Sigmoid colon (tissue), 7 donors: Measurements from ENCODE around the gene CEP68. TPM values are rescaled to one million over a fixed set of nuclear protein-coding genes. Genes with fewer than 3 reads are reported as not detected.
A peak's percentile ranks its signal among the peaks of the same experiment; 100 is the strongest.

Experiments
- DNase-seq: peaks from one replicate; pipeline ENCODE4 v3.0.0-alpha.2; 2019
- H3K27ac ChIP-seq, 4 donors: fragments of 200-600 bp; sonication (generic); one replicate each; pipeline ENCODE4 v1.5.1; 2016 to 2019; ENCODE audit warnings: mild to moderate bottlenecking in 1 of 4
- H3K27me3 ChIP-seq, 3 donors: fragments of 200-600 bp; sonication (generic); one replicate each; pipeline ENCODE4 v1.5.1; 2019; ENCODE audit warnings: mild to moderate bottlenecking in 1 of 3
- H3K36me3 ChIP-seq, 4 donors: fragments of 200-600 bp; sonication (generic); one replicate each; pipeline ENCODE4 v1.5.1; 2016 to 2019
- H3K4me1 ChIP-seq, 4 donors: fragments of 200-600 bp; sonication (generic); one replicate each; pipeline ENCODE4 v1.5.1; 2017 to 2019
- H3K4me3 ChIP-seq, 4 donors: fragments of 200-600 bp; sonication (generic); one replicate each; pipeline ENCODE4 v1.5.1; 2017 to 2019; ENCODE audit warnings: mild to moderate bottlenecking in 2 of 4, moderate library complexity in 1 of 4
- H3K9me3 ChIP-seq, 4 donors: fragments of 200-600 bp in 3 of 4; sonication (generic) in 3 of 4; one replicate each; pipeline versions ENCODE4 v1.5.1 to v1.6.1; 2013 to 2019
- EP300 ChIP-seq, 4 donors: sonication (generic); formaldehyde crosslinking; IDR thresholded peaks; one replicate each; pipeline ENCODE4 v1.6.1; 2017; ENCODE audit warnings: antibody characterized with exemption in 4 of 4
- POLR2A ChIP-seq, 2 donors: fragments of 450-650 bp; IDR thresholded peaks; one replicate each; pipeline ENCODE4 v1.6.1; 2016; ENCODE audit warnings: antibody characterized with exemption in 2 of 2, mild to moderate bottlenecking in 2 of 2, moderate library complexity in 2 of 2
- POLR2AphosphoS5 ChIP-seq, 4 donors: sonication (generic); formaldehyde crosslinking; IDR thresholded peaks; one replicate each; pipeline ENCODE4 v1.6.1; 2017; ENCODE audit warnings: antibody characterized with exemption in 4 of 4
- WGBS, 2 donors: extraction: QIAGEN DNeasy Blood & Tissue Kit; methylation state at CpG; one replicate each; pipeline ENCODE4 v1.1.7; 2013; 5-methylcytosine and 5-hydroxymethylcytosine counted together
- intact Hi-C: fragments of 100-400 bp; cut with DNase I; formaldehyde crosslinking; loops from one replicate; pipeline ENCODE4 v1.15.1; 2023
- polyA plus RNA-seq, 3 donors: library from polyadenylated mRNA; stranded (reverse); fragments of 200-250 nt; gene quantifications; one replicate each; pipeline ENCODE4 v1.2.3, GENCODE V29; 2013
- total RNA-seq, 4 donors: library from RNA; depleted of rRNA; stranded (reverse); fragments of >200 nt; gene quantifications; one replicate each; pipeline ENCODE4 v1.1.0, GENCODE V29; 2016
- TF ChIP-seq, protein P1 (sequence below), 4 experiments: fragments of 450-650 bp in 3 of 4; fragments of 200-600 bp in 1 of 4; IDR thresholded peaks; one replicate each; pipeline ENCODE4 v1.5.1; 2016 to 2019; ENCODE audit warnings: antibody characterized with exemption in 4 of 4, mild to moderate bottlenecking in 3 of 4, moderate library complexity in 2 of 4
- donor health status: healthy with polysubstance abuse.
- donor health status: Bipolar disorder and iron deficiency.
- donor health status: healthy.

Gene CEP68
- total and polyA plus RNA-seq, 7 donors = 1.6 to 32.1 (median 24.4) TPM

DNA sequence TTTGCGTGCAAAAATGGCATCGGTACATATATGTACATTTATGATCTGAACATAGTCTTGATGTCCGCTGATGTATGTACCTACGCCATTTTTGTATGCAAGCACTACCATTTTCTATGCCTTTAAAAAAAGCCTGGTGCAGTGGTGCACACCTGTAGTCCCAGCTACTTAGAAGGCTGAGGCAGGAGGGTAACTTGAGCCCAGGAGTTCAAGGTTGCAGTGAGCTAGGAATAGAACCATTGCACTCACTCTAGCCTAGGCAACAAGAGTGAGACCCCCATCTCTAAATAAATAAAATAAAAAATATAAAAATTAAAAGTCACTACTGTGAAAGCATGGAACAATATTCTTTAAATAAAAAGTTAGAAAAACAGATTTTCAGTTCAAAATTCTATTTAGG, 57.0 kb downstream of the CEP68 start:
- Histone ChIP-seq H3K4me1 (peaks cover 0 to 29% (median 20%) of the 10 kb centered on the region in 4 donors), H3K27me3 (no peaks in the 10 kb centered on the region), H3K36me3 (no peaks in the 10 kb centered on the region), H3K4me3 (no peak overlapping the region), H3K27ac (no peak overlapping the region), H3K9me3 (no peaks in the 10 kb centered on the region)
- intact Hi-C loops = no loop called here
- 94 to 97% methylated on average over 4 of the region's 4 CpGs for WGBS, 2 donors
- no peak for DNase-seq
- TF ChIP-seq EP300 (IDR thresholded peaks at IDR 0.05) (no peak), POLR2AphosphoS5 (IDR thresholded peaks at IDR 0.05) (no peak), POLR2A (IDR thresholded peaks at IDR 0.05) (no peak)
- TF ChIP-seq, protein P1, sequence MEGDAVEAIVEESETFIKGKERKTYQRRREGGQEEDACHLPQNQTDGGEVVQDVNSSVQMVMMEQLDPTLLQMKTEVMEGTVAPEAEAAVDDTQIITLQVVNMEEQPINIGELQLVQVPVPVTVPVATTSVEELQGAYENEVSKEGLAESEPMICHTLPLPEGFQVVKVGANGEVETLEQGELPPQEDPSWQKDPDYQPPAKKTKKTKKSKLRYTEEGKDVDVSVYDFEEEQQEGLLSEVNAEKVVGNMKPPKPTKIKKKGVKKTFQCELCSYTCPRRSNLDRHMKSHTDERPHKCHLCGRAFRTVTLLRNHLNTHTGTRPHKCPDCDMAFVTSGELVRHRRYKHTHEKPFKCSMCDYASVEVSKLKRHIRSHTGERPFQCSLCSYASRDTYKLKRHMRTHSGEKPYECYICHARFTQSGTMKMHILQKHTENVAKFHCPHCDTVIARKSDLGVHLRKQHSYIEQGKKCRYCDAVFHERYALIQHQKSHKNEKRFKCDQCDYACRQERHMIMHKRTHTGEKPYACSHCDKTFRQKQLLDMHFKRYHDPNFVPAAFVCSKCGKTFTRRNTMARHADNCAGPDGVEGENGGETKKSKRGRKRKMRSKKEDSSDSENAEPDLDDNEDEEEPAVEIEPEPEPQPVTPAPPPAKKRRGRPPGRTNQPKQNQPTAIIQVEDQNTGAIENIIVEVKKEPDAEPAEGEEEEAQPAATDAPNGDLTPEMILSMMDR (IDR thresholded peaks at IDR 0.05) = no peak

DNA sequence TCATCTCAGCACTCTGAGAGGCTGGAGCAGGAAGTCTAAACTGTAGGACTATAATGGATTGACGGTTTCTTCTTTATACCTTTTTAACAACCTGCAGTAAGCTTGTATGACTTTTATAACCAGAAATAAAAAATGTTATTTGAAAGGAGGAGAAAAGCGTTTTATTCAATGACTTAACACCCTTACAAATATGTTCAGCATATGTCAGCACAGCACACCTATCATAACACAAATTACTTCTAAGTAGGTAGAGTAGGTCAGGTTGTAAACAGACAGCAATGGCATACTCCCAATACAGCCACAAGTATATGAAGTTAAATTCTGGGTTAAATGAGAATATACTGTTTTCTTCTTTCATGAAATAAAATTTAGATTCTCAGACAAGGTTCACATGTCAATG, 57.6 kb downstream of the CEP68 start:
- Histone ChIP-seq H3K4me1 (peaks cover 0 to 35% (median 20%) of the 10 kb centered on the region in 4 donors), H3K4me3 (no peak overlapping the region), H3K27me3 (no peaks in the 10 kb centered on the region), H3K9me3 (no peaks in the 10 kb centered on the region), H3K36me3 (no peaks in the 10 kb centered on the region), H3K27ac (no peak overlapping the region)
- WGBS, 2 donors = 16 to 58% methylated on average over 2 of the region's 2 CpGs
- intact Hi-C loops = no loop called here
- no peak for DNase-seq
- no peak for TF ChIP-seq POLR2A (IDR thresholded peaks at IDR 0.05)
- no peak for TF ChIP-seq POLR2AphosphoS5 (IDR thresholded peaks at IDR 0.05)
- TF ChIP-seq, protein P1 (IDR thresholded peaks at IDR 0.05) = no peak
- TF ChIP-seq EP300 (IDR thresholded peaks at IDR 0.05) = no peak

DNA sequence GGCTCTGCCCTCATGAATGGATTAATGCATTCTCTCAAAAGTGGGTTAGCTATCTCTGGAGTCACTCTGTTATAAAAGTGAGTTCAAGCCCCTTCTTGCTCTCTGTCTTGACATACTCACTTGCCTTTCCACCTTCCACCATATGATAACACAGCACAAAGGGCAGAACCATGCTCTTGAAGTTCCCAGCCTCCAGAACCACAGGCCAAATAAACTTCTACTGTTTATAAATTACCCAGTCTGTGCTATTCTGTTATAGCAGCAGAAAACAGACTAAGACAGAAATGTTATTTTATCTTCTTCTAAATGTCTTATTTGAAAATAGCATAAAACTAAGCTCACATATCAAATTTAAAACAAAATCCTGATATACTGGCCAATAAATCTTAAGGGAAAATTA, 58.7 kb downstream of the CEP68 start:
- Histone ChIP-seq H3K9me3 (no peaks in the 10 kb centered on the region), H3K27me3 (no peaks in the 10 kb centered on the region), H3K4me3 (no peak overlapping the region), H3K36me3 (no peaks in the 10 kb centered on the region), H3K4me1 (peaks cover 0 to 42% (median 26%) of the 10 kb centered on the region in 4 donors), H3K27ac (no peak overlapping the region)
- TF ChIP-seq POLR2A (IDR thresholded peaks at IDR 0.05) = no peak
- TF ChIP-seq POLR2AphosphoS5 (IDR thresholded peaks at IDR 0.05) = no peak
- TF ChIP-seq, protein P1 (IDR thresholded peaks at IDR 0.05) = no peak
- no peak for TF ChIP-seq EP300 (IDR thresholded peaks at IDR 0.05)
- DNase-seq = no peak
- intact Hi-C loops = no loop called here

DNA sequence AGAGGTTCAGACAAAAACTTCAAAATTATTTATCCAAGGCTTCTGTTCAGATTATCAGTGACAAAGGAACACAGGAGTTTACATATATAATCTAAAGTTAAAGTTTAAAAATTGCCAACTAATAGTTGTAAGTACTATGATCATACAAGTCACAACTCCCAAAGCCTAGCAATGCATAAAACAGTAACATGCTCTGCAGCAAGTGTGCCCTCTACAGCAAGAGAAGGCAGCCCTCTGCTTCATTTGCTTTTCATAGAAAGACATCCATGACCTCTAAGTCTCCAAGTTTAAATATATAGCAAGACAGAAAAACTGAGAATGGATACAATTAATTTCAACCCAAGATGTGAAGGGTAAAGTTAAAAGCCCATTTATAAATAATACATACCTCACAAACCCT, 60.4 kb downstream of the CEP68 start:
- Histone ChIP-seq H3K27ac (no peak overlapping the region), H3K9me3 (no peaks in the 10 kb centered on the region), H3K4me3 (no peak overlapping the region), H3K27me3 (no peaks in the 10 kb centered on the region), H3K4me1 (peaks cover 0 to 55% (median 39%) of the 10 kb centered on the region in 4 donors), H3K36me3 (no peaks in the 10 kb centered on the region)
- DNase-seq = no peak
- intact Hi-C loops = no loop called here
- TF ChIP-seq POLR2A (IDR thresholded peaks at IDR 0.05) = no peak
- TF ChIP-seq, protein P1 (IDR thresholded peaks at IDR 0.05) = no peak
- TF ChIP-seq EP300 (IDR thresholded peaks at IDR 0.05) = no peak
- no peak for TF ChIP-seq POLR2AphosphoS5 (IDR thresholded peaks at IDR 0.05)

DNA sequence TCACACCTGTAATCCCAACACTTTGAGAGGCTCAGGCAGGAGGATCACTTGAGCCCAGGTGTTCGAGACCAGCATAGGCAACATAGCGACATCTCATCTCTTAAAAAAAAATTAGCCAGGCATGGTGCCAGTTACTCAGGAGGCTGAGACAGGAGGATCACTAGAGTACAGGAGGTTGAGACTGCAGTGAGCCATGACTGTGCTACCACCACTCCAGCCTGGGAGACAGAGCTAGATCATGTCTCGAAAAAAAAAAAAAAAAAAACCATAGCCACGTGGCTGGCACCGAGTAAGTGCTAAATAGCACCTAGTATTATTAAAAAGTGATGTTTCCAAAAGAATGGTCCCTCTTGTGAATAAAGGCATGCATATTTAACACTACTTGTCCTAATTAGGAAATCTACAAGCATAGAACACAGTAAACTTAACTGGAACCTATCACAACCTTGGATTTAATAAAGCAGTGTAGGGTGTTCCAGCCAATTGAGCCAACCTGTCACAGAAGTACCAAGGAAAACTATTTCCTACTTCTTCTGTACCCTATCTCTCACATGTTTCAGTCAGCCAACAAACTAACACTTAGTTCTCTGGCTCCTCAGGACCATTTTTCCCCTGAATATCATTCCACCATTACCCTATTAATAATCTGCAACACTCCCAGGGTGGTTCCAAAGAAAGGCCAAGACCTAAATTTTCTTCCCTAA, 64.9 kb downstream of the CEP68 start:
- Histone ChIP-seq H3K9me3 (no peaks in the 10 kb centered on the region), H3K27me3 (no peaks in the 10 kb centered on the region), H3K4me1 (peaks cover 0 to 65% (median 52%) of the 10 kb centered on the region in 4 donors), H3K27ac (peak overlapping the region in 2 of 4 donors; percentile 7 to 31), H3K36me3 (no peaks in the 10 kb centered on the region), H3K4me3 (no peak overlapping the region)
- no peak for TF ChIP-seq POLR2A (IDR thresholded peaks at IDR 0.05)
- TF ChIP-seq, protein P1 (IDR thresholded peaks at IDR 0.05) = no peak
- no peak for TF ChIP-seq EP300 (IDR thresholded peaks at IDR 0.05)
- no peak for TF ChIP-seq POLR2AphosphoS5 (IDR thresholded peaks at IDR 0.05)
- no peak for DNase-seq
- intact Hi-C loops = no loop called here
- 63 to 91% methylated on average over 5 of the region's 5 CpGs for WGBS, 2 donors
